ENCODE data around the gene RIMS4.

DNA sequence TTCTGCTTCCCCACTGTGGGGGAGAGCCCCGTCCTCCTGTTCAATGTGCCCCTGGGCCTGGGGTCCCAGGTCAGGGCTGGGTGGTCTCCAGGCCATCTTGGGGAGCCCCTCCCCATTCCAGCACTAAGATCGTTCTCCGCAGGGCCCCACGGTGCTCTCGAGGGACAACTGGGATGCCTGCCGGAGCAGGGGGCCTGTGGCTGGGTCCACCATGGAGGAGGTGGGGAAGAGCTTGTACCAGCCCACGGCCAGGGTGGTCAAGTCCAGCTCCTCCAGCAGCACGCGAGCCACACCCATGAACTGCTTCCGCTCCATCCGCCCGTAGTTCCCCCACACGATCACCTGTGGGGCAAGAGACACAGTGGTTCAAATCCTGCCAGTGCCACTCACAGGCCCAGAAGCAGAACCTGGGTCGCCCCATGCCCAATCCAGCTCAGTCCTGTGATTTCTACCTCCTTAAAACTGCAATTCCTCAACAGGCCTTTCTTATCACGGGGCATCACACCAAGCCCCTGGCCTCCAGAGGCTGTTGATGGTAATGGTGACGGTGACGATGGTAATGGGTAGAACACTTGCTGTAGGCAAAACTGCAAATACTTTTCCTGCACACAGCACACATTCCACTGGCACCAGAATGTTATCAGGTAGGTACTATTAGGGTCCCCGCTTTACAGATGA lies 54.2 kb downstream of the RIMS4 start:
- TF ChIP-seq, protein P1, sequence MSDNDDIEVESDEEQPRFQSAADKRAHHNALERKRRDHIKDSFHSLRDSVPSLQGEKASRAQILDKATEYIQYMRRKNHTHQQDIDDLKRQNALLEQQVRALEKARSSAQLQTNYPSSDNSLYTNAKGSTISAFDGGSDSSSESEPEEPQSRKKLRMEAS (IDR thresholded peaks at IDR 0.05; ENCODE audit: low read depth, low read length) = no peak
- no peak for TF ChIP-seq EP300 (IDR thresholded peaks at IDR 0.05; ENCODE audit: borderline replicate concordance in 1 of 2, control insufficient read depth in 1 of 2, low read depth in 2 of 2, low read length in 2 of 2)
- TF ChIP-seq, protein P2, sequence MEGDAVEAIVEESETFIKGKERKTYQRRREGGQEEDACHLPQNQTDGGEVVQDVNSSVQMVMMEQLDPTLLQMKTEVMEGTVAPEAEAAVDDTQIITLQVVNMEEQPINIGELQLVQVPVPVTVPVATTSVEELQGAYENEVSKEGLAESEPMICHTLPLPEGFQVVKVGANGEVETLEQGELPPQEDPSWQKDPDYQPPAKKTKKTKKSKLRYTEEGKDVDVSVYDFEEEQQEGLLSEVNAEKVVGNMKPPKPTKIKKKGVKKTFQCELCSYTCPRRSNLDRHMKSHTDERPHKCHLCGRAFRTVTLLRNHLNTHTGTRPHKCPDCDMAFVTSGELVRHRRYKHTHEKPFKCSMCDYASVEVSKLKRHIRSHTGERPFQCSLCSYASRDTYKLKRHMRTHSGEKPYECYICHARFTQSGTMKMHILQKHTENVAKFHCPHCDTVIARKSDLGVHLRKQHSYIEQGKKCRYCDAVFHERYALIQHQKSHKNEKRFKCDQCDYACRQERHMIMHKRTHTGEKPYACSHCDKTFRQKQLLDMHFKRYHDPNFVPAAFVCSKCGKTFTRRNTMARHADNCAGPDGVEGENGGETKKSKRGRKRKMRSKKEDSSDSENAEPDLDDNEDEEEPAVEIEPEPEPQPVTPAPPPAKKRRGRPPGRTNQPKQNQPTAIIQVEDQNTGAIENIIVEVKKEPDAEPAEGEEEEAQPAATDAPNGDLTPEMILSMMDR (IDR thresholded peaks at IDR 0.05 in 2 of 3, conservative IDR thresholded peaks at IDR 0.05 in 1 of 3; ENCODE audit: control insufficient read depth in 2 of 3, extremely low read depth in 1 of 3, insufficient read depth in 1 of 3, low read depth in 3 of 3, low read length in 3 of 3) = no peak
- no peak for TF ChIP-seq YY1 (IDR thresholded peaks at IDR 0.05; ENCODE audit: low read depth, low read length)
- TF ChIP-seq NR2C2 (IDR thresholded peaks at IDR 0.05; ENCODE audit: borderline replicate concordance, control insufficient read depth, insufficient read length, low read depth) = no peak
- TF ChIP-seq, protein P3, sequence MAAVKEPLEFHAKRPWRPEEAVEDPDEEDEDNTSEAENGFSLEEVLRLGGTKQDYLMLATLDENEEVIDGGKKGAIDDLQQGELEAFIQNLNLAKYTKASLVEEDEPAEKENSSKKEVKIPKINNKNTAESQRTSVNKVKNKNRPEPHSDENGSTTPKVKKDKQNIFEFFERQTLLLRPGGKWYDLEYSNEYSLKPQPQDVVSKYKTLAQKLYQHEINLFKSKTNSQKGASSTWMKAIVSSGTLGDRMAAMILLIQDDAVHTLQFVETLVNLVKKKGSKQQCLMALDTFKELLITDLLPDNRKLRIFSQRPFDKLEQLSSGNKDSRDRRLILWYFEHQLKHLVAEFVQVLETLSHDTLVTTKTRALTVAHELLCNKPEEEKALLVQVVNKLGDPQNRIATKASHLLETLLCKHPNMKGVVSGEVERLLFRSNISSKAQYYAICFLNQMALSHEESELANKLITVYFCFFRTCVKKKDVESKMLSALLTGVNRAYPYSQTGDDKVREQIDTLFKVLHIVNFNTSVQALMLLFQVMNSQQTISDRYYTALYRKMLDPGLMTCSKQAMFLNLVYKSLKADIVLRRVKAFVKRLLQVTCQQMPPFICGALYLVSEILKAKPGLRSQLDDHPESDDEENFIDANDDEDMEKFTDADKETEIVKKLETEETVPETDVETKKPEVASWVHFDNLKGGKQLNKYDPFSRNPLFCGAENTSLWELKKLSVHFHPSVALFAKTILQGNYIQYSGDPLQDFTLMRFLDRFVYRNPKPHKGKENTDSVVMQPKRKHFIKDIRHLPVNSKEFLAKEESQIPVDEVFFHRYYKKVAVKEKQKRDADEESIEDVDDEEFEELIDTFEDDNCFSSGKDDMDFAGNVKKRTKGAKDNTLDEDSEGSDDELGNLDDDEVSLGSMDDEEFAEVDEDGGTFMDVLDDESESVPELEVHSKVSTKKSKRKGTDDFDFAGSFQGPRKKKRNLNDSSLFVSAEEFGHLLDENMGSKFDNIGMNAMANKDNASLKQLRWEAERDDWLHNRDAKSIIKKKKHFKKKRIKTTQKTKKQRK (IDR thresholded peaks at IDR 0.05; ENCODE audit: low read depth, low read length) = no peak
- no peak for TF ChIP-seq TCF3 (IDR thresholded peaks at IDR 0.05; ENCODE audit: borderline replicate concordance, insufficient read depth, low read depth, low read length)
- TF ChIP-seq TAF1 (IDR thresholded peaks at IDR 0.05; ENCODE audit: borderline replicate concordance, low read depth, low read length) = no peak
- TF ChIP-seq, protein P4, sequence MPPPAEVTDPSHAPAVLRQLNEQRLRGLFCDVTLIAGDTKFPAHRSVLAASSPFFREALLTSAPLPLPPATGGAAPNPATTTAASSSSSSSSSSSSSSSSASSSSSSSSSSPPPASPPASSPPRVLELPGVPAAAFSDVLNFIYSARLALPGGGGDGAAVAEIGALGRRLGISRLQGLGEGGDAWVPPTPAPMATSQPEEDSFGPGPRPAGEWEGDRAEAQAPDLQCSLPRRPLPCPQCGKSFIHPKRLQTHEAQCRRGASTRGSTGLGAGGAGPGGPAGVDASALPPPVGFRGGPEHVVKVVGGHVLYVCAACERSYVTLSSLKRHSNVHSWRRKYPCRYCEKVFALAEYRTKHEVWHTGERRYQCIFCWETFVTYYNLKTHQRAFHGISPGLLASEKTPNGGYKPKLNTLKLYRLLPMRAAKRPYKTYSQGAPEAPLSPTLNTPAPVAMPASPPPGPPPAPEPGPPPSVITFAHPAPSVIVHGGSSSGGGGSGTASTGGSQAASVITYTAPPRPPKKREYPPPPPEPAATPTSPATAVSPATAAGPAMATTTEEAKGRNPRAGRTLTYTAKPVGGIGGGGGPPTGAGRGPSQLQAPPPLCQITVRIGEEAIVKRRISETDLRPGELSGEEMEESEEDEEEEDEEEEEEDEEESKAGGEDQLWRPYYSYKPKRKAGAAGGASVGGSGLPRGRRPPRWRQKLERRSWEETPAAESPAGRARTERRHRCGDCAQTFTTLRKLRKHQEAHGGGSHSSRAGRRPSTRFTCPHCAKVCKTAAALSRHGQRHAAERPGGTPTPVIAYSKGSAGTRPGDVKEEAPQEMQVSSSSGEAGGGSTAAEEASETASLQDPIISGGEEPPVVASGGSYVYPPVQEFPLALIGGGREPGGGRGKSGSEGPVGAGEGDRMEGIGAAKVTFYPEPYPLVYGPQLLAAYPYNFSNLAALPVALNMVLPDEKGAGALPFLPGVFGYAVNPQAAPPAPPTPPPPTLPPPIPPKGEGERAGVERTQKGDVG (CRISPR knock-in tag; IDR thresholded peaks at IDR 0.05) = no peak
- TF ChIP-seq SMC3 (IDR thresholded peaks at IDR 0.05; ENCODE audit: borderline replicate concordance, low read length) = no peak
- TF ChIP-seq, protein P5, sequence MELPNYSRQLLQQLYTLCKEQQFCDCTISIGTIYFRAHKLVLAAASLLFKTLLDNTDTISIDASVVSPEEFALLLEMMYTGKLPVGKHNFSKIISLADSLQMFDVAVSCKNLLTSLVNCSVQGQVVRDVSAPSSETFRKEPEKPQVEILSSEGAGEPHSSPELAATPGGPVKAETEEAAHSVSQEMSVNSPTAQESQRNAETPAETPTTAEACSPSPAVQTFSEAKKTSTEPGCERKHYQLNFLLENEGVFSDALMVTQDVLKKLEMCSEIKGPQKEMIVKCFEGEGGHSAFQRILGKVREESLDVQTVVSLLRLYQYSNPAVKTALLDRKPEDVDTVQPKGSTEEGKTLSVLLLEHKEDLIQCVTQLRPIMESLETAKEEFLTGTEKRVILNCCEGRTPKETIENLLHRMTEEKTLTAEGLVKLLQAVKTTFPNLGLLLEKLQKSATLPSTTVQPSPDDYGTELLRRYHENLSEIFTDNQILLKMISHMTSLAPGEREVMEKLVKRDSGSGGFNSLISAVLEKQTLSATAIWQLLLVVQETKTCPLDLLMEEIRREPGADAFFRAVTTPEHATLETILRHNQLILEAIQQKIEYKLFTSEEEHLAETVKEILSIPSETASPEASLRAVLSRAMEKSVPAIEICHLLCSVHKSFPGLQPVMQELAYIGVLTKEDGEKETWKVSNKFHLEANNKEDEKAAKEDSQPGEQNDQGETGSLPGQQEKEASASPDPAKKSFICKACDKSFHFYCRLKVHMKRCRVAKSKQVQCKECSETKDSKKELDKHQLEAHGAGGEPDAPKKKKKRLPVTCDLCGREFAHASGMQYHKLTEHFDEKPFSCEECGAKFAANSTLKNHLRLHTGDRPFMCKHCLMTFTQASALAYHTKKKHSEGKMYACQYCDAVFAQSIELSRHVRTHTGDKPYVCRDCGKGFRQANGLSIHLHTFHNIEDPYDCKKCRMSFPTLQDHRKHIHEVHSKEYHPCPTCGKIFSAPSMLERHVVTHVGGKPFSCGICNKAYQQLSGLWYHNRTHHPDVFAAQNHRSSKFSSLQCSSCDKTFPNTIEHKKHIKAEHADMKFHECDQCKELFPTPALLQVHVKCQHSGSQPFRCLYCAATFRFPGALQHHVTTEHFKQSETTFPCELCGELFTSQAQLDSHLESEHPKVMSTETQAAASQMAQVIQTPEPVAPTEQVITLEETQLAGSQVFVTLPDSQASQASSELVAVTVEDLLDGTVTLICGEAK (IDR thresholded peaks at IDR 0.05; ENCODE audit: borderline replicate concordance) = no peak
- TF ChIP-seq LARP7 (IDR thresholded peaks at IDR 0.05) = no peak
- no peak for TF ChIP-seq MTA3 (IDR thresholded peaks at IDR 0.05; ENCODE audit: borderline replicate concordance, low read length)
- TF ChIP-seq, protein P6, sequence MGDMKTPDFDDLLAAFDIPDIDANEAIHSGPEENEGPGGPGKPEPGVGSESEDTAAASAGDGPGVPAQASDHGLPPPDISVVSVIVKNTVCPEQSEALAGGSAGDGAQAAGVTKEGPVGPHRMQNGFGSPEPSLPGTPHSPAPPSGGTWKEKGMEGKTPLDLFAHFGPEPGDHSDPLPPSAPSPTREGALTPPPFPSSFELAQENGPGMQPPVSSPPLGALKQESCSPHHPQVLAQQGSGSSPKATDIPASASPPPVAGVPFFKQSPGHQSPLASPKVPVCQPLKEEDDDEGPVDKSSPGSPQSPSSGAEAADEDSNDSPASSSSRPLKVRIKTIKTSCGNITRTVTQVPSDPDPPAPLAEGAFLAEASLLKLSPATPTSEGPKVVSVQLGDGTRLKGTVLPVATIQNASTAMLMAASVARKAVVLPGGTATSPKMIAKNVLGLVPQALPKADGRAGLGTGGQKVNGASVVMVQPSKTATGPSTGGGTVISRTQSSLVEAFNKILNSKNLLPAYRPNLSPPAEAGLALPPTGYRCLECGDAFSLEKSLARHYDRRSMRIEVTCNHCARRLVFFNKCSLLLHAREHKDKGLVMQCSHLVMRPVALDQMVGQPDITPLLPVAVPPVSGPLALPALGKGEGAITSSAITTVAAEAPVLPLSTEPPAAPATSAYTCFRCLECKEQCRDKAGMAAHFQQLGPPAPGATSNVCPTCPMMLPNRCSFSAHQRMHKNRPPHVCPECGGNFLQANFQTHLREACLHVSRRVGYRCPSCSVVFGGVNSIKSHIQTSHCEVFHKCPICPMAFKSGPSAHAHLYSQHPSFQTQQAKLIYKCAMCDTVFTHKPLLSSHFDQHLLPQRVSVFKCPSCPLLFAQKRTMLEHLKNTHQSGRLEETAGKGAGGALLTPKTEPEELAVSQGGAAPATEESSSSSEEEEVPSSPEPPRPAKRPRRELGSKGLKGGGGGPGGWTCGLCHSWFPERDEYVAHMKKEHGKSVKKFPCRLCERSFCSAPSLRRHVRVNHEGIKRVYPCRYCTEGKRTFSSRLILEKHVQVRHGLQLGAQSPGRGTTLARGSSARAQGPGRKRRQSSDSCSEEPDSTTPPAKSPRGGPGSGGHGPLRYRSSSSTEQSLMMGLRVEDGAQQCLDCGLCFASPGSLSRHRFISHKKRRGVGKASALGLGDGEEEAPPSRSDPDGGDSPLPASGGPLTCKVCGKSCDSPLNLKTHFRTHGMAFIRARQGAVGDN (IDR thresholded peaks at IDR 0.05) = no peak
